Osteoblast (primary cell): ENCODE data around the gene SMAD7. TPM values are rescaled to one million over a fixed set of nuclear protein-coding genes. Genes with fewer than 3 reads are reported as not detected.

ENCODE experiments used
- DNase-seq: peaks from one replicate; pipeline ENCODE4 v3.0.0; 2011; ENCODE audit warnings: low spot score, mixed read lengths; ENCODE audit not compliant: insufficient read length; ENCODE audit errors: missing footprints
- H2AFZ ChIP-seq: 2 replicates; pipeline ENCODE4 v1.6.0; 2011; ENCODE audit warnings: mild to moderate bottlenecking, low read length
- H3K27ac ChIP-seq: 2 replicates; pipeline ENCODE4 v1.5.1; 2011; ENCODE audit warnings: mild to moderate bottlenecking, low read depth, low read length, moderate library complexity
- H3K27me3 ChIP-seq: 2 replicates; pipeline ENCODE4 v1.6.0; 2012; ENCODE audit warnings: mild to moderate bottlenecking, control low read depth, inconsistent platforms, low read length, moderate library complexity; ENCODE audit not compliant: insufficient read depth
- H3K36me3 ChIP-seq: 2 replicates; pipeline ENCODE4 v1.5.1; 2011; ENCODE audit warnings: mild to moderate bottlenecking, low read length, control low read depth, moderate library complexity; ENCODE audit not compliant: insufficient read depth
- H3K4me1 ChIP-seq: 2 replicates; pipeline ENCODE4 v1.5.1; 2011; ENCODE audit warnings: mild to moderate bottlenecking, low read length, control low read depth, moderate library complexity; ENCODE audit not compliant: insufficient read depth
- H3K4me2 ChIP-seq: 2 replicates; pipeline ENCODE4 v1.6.0; 2011; ENCODE audit warnings: mild to moderate bottlenecking, low read length; ENCODE audit not compliant: insufficient read depth
- H3K4me3 ChIP-seq: fragments of 200-600 bp; sonication (generic); 3 replicates; pipeline ENCODE4 v1.5.1; 2012; ENCODE audit warnings: mild to moderate bottlenecking, low read length, inconsistent platforms; ENCODE audit not compliant: insufficient read depth
- H3K79me2 ChIP-seq: 2 replicates; pipeline ENCODE4 v1.6.0; 2012; ENCODE audit warnings: mild to moderate bottlenecking, low read length, control low read depth, inconsistent platforms; ENCODE audit not compliant: insufficient read depth
- H3K9me3 ChIP-seq: 2 replicates; pipeline ENCODE4 v1.5.1; 2011; ENCODE audit warnings: low read depth, low read length, control low read depth
- H4K20me1 ChIP-seq: 2 replicates; pipeline ENCODE4 v1.6.0; 2012; ENCODE audit warnings: mild to moderate bottlenecking, low read length, control low read depth; ENCODE audit not compliant: insufficient read depth
- total RNA-seq: library from RNA; depleted of rRNA; stranded (reverse); fragments of >200 nt; gene quantifications from 2 replicates; pipeline ENCODE4 v1.2.3, GENCODE V29; 2012
- TF ChIP-seq, protein P1 (sequence below): IDR thresholded peaks from 2 replicates; pipeline ENCODE4 v1.5.1; 2011; ENCODE audit warnings: mild to moderate bottlenecking, low read depth, low read length, moderate library complexity; ENCODE audit errors: extremely low read depth

SMAD7 gene
- total RNA-seq, 1 donor: 76.0 TPM

DNA sequence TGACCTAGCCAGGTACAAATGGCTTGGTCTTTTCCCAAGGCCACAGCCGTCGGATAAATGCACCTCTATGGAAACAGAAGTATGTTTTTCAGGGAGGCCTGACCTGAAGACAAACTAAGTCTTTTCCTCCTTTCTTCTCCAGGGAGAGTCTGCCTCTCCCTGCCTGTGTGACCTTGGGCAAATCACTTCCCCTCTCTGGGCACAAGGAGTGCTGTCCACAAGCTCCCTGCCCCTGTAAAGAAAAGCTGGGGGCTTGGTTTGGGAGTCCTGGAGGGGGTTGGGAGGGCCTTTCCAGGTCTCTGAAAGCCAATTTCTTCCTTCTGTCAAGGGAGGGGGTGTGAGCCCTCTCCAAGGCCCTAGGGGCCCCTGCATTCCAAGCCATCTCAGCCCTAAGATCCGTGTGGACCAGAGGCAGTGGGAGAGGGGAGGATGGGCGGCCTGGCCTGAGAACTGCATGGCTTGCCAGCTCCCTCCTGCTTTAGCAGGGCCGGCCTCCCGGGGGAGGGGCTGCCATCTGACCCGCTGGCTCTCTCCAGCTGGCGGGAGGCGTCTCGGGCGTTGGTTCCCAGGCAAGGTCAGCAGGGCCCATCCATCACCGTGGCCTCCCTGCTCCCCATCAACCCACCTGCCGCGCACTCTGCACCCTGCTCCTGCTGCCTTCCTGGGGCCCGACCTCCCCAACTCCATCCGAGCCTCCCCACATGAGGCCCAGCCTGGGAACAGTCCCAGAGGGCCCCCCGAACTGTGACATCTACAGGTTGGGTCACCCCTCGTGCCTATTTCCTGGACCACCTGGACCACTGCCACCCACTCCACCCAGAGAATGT is 61.4 kb downstream of the SMAD7 start:
- no peaks in the 10 kb centered on the region for H3K9me3 ChIP-seq
- no peaks in the 10 kb centered on the region for H3K27me3 ChIP-seq
- TF ChIP-seq, protein P1, sequence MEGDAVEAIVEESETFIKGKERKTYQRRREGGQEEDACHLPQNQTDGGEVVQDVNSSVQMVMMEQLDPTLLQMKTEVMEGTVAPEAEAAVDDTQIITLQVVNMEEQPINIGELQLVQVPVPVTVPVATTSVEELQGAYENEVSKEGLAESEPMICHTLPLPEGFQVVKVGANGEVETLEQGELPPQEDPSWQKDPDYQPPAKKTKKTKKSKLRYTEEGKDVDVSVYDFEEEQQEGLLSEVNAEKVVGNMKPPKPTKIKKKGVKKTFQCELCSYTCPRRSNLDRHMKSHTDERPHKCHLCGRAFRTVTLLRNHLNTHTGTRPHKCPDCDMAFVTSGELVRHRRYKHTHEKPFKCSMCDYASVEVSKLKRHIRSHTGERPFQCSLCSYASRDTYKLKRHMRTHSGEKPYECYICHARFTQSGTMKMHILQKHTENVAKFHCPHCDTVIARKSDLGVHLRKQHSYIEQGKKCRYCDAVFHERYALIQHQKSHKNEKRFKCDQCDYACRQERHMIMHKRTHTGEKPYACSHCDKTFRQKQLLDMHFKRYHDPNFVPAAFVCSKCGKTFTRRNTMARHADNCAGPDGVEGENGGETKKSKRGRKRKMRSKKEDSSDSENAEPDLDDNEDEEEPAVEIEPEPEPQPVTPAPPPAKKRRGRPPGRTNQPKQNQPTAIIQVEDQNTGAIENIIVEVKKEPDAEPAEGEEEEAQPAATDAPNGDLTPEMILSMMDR: no peak
- no peaks in the 10 kb centered on the region for H3K36me3 ChIP-seq
- no peak overlapping the region for H2AFZ ChIP-seq
- no peak overlapping the region for H3K4me3 ChIP-seq
- H3K4me1 ChIP-seq: no peaks in the 10 kb centered on the region
- H3K27ac ChIP-seq: no peak overlapping the region
- H3K4me2 ChIP-seq: no peak overlapping the region
- peak; percentile 54 for DNase-seq
- no peaks in the 10 kb centered on the region for H3K79me2 ChIP-seq
- no peaks in the 10 kb centered on the region for H4K20me1 ChIP-seq

DNA sequence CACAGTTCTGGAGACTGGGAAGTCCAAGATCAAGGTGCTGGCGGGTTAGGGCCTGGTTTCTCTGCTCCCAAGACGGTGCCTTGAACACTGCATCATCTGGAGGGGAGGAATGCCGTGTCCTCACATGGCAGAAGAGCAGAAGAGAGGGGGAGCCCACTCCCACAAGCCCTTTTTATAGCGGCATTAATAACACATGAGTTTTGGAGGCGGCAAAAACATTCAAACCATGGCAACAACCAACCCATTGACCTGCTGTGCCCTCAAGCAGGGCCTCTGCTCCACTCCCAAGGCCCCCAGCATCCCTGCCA is 62.0 kb downstream of the SMAD7 start:
- Histone ChIP-seq H3K27ac (no peak overlapping the region), H3K79me2 (no peaks in the 10 kb centered on the region), H3K27me3 (no peaks in the 10 kb centered on the region), H2AFZ (no peak overlapping the region), H3K4me3 (no peak overlapping the region), H3K36me3 (no peaks in the 10 kb centered on the region), H4K20me1 (no peaks in the 10 kb centered on the region), H3K4me1 (no peaks in the 10 kb centered on the region), H3K9me3 (no peaks in the 10 kb centered on the region), H3K4me2 (no peak overlapping the region)
- peak; percentile 47 for DNase-seq
- TF ChIP-seq, protein P1: no peak

DNA sequence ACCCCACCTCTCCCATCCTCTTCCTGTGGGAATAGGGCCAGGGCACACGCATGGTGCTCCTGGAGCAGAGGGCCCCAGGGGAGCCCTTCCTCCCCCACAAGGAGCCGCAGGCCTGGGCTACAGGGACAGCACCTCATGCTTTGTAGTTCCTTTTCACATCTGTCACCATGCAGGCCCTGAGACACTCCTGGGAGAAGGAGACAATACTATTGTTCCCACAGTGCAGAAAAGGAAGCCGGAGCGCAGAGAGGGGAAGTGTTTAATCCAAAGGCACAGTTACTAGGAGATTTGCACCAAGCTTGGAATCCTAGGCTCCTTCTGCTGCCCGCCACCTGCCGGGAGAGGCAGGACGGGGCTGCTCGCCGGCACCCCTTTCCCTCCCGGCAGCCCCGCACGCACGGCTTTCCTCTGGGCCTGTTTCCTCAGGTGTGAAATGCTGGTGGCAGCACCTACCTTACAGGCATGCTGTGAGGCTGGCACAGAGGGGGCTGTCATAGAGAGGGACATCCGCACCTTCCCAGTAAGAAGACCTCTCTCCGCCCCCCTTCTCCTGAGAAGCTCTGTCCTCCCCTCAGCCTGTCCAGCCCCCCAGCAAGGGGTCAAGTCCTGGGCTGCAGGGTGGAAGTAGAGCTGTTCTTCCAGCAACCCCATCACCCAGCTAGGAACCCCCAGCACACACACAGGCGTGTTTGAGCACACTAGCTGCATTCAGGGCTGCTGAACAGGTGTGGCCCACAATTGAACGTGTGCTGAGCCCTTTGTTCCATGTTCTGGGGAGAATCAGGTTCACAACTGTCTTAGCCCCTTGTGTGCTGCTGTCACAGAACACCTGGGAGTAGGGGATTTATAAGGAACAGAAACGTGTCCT is 62.6 kb downstream of the SMAD7 start:
- no peaks in the 10 kb centered on the region for H3K4me1 ChIP-seq
- no peaks in the 10 kb centered on the region for H4K20me1 ChIP-seq

More for the DNA sequence above, 62.6 kb downstream of the SMAD7 start:
- TF ChIP-seq, protein P1: no peak
- Histone ChIP-seq H3K9me3 (no peaks in the 10 kb centered on the region), H2AFZ (no peak overlapping the region), H3K4me2 (no peak overlapping the region), H3K79me2 (no peaks in the 10 kb centered on the region), H3K36me3 (no peaks in the 10 kb centered on the region), H3K27me3 (no peaks in the 10 kb centered on the region), H3K27ac (no peak overlapping the region), H3K4me3 (no peak overlapping the region)
- peak; percentile 55 for DNase-seq
